ENCODE measurements around the gene GSTT4. TPM values are rescaled to one million over a fixed set of nuclear protein-coding genes. Genes with fewer than 3 reads are reported as not detected.

The GSTT4 gene
- polyA plus RNA-seq, 1 of the 3 experiments (the other 2 are of a cell fraction): not detected

DNA sequence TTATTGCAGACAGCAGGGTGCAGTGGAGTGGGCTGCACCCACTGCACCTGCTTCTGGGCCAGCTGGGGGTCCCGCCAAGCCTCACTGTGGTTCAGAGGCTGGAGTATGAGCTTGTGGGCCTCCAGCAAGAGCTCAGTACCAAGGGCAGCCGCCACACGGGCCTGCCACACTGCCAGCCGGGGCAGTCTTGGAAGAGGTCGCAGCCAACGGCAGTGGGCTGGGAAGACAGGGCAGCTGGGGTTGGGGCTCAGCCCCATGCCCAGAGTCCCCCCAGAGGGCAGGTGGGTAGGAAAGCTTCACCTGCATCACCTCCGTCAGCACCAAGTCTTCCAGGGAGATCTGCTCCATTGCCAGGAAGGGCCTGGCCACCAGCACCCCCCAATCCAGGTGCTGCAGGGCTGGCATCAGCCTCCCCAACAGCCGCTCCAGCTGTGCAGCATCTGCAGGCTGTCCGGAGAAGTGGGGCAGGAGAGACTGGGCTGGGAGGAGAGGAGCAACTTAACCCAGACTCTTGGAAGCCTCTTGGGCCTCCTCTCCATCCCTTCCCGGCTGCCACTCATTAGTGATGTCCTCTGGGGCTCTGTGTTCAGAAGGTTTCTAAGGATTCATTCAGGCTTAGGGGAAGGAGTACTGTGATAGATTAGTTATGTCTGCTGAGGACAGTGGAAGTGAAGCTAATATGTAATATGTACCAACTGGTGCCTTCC is 1.1 kb upstream of the GSTT4 start (continued):
- no peak for TF ChIP-seq SMC3 (IDR thresholded peaks at IDR 0.05; ENCODE audit: low read depth, low read length)

DNA sequence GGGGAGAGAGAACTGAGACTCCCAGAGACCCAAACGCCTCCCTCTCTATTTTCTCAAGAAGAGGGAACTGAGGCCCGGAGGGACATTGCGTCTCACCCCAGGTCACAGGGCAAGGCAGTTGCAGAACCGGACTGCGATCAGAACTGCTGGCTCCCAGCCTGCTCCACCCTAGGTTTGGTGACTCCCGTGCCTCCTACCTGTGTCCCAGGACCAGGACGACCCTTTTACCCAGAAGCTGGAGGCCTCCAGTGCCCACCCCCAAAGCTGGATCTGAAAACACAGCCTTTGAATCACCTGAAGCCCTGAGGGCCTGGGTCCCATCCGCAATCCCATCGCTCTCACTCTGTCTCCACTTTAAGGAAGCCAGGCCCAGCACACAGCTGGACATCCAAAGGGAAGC is 1.4 kb downstream of the GSTT4 start:
- H3K4me1 ChIP-seq (ENCODE audit: control insufficient read depth in 1 of 2, insufficient read depth in 2 of 2, low read depth in 1 of 2, low read length in 1 of 2): peaks cover 0 to 5% of the 10 kb centered on the region in 2 experiments; a peak in 1 of 4 replicates
- no peaks in the 10 kb centered on the region for H3K36me3 ChIP-seq (replicated peaks in 1 of 2; ENCODE audit: control insufficient read depth in 1 of 2, insufficient read depth in 2 of 2, low read length in 1 of 2)
- no peaks in the 10 kb centered on the region for H3K9me3 ChIP-seq
- ChIA-PET POLR2A (no interaction called here), CTCF (interaction anchor here (0.6 to 1.3 kb wide), 4 partner anchors 151 to 478 kb away, joined by 3 read pairs; no protein-coding TSS in a partner anchor)
- no peak overlapping the region for H3K9ac ChIP-seq
- H3F3A ChIP-seq (replicated peaks; ENCODE audit: insufficient read depth): no peaks in the 10 kb centered on the region
- TF ChIP-seq, protein P1, sequence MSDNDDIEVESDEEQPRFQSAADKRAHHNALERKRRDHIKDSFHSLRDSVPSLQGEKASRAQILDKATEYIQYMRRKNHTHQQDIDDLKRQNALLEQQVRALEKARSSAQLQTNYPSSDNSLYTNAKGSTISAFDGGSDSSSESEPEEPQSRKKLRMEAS (IDR thresholded peaks at IDR 0.05; ENCODE audit: low read depth): no peak
- TF ChIP-seq PBX3 (IDR thresholded peaks at IDR 0.05) (no peak), MXI1 (IDR thresholded peaks at IDR 0.05; ENCODE audit: low read depth, low read length) (no peak), SIN3A (IDR thresholded peaks at IDR 0.05; ENCODE audit: borderline replicate concordance, low read depth, low read length) (no peak), JUND (IDR thresholded peaks at IDR 0.05) (no peak), TAF1 (IDR thresholded peaks at IDR 0.05; ENCODE audit: borderline replicate concordance, low read depth, low read length) (no peak), ZBTB33 (IDR thresholded peaks at IDR 0.05; ENCODE audit: borderline replicate concordance, low read depth) (no peak), MEF2A (IDR thresholded peaks at IDR 0.05; ENCODE audit: borderline replicate concordance, low read depth) (no peak), TEAD4 (IDR thresholded peaks at IDR 0.05; ENCODE audit: borderline replicate concordance, insufficient read depth) (no peak), RAD21 (IDR thresholded peaks at IDR 0.05; ENCODE audit: low read length) (no peak), NRF1 (IDR thresholded peaks at IDR 0.05; ENCODE audit: low read depth, low read length) (no peak)
- TF ChIP-seq, protein P2, sequence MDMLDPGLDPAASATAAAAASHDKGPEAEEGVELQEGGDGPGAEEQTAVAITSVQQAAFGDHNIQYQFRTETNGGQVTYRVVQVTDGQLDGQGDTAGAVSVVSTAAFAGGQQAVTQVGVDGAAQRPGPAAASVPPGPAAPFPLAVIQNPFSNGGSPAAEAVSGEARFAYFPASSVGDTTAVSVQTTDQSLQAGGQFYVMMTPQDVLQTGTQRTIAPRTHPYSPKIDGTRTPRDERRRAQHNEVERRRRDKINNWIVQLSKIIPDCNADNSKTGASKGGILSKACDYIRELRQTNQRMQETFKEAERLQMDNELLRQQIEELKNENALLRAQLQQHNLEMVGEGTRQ (IDR thresholded peaks at IDR 0.05; ENCODE audit: borderline replicate concordance, low read depth, low read length): no peak
- TF ChIP-seq, protein P3, sequence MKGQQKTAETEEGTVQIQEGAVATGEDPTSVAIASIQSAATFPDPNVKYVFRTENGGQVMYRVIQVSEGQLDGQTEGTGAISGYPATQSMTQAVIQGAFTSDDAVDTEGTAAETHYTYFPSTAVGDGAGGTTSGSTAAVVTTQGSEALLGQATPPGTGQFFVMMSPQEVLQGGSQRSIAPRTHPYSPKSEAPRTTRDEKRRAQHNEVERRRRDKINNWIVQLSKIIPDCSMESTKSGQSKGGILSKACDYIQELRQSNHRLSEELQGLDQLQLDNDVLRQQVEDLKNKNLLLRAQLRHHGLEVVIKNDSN (IDR thresholded peaks at IDR 0.05; ENCODE audit: borderline replicate concordance, low read depth): no peak
- TF ChIP-seq, protein P4, sequence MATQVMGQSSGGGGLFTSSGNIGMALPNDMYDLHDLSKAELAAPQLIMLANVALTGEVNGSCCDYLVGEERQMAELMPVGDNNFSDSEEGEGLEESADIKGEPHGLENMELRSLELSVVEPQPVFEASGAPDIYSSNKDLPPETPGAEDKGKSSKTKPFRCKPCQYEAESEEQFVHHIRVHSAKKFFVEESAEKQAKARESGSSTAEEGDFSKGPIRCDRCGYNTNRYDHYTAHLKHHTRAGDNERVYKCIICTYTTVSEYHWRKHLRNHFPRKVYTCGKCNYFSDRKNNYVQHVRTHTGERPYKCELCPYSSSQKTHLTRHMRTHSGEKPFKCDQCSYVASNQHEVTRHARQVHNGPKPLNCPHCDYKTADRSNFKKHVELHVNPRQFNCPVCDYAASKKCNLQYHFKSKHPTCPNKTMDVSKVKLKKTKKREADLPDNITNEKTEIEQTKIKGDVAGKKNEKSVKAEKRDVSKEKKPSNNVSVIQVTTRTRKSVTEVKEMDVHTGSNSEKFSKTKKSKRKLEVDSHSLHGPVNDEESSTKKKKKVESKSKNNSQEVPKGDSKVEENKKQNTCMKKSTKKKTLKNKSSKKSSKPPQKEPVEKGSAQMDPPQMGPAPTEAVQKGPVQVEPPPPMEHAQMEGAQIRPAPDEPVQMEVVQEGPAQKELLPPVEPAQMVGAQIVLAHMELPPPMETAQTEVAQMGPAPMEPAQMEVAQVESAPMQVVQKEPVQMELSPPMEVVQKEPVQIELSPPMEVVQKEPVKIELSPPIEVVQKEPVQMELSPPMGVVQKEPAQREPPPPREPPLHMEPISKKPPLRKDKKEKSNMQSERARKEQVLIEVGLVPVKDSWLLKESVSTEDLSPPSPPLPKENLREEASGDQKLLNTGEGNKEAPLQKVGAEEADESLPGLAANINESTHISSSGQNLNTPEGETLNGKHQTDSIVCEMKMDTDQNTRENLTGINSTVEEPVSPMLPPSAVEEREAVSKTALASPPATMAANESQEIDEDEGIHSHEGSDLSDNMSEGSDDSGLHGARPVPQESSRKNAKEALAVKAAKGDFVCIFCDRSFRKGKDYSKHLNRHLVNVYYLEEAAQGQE (IDR thresholded peaks at IDR 0.05; ENCODE audit: low read depth, low read length): no peak
- H3K4me2 ChIP-seq: no peak overlapping the region
- H3K27me3 ChIP-seq (ENCODE audit: insufficient read depth): no peaks in the 10 kb centered on the region
- no peak overlapping the region for H2AFZ ChIP-seq (ENCODE audit: low read depth)
- no peaks in the 10 kb centered on the region for H4K20me1 ChIP-seq (ENCODE audit: insufficient read depth)
- H3K4me3 ChIP-seq (ENCODE audit: low read depth in 2 of 2, low read length in 1 of 2): no peak overlapping the region
- 77% methylated on average over 8 of the region's 9 CpGs for WGBS (ENCODE audit: low lambda C conversion rate)
- H3K27ac ChIP-seq (ENCODE audit: low read depth in 2 of 2, low read length in 1 of 2): no peak overlapping the region
- no peak for DNase-seq
- H3K79me2 ChIP-seq (ENCODE audit: insufficient read depth): no peaks in the 10 kb centered on the region
- no peaks in the 10 kb centered on the region for H3K9me2 ChIP-seq
